Measurements from ENCODE around the gene CTDNEP1.
A peak's percentile ranks its signal among the peaks of the same experiment; 100 is the strongest.

CTDNEP1 gene

GRCh38 chr17:7237761-7238419, 13.6 kb downstream of the CTDNEP1 start:
- Histone ChIP-seq H3K27ac (ENCODE audit: low read length) (peak overlapping the region; percentile 73), H3K36me3 (ENCODE audit: control insufficient read depth in 2 of 2, insufficient read depth in 2 of 2, low read length in 2 of 2) (peaks cover 19 to 20% of the 10 kb centered on the region in 2 donors), H3K9me3 (ENCODE audit: control insufficient read depth in 2 of 2, low read length in 2 of 2) (no peaks in the 10 kb centered on the region), H3K4me3 (ENCODE audit: low read length in 2 of 2) (peak overlapping the region; percentile 54 to 96), H3K9ac (ENCODE audit: low read length in 2 of 2) (peak overlapping the region in 1 of 2 donors; percentile 62), H3K4me1 (ENCODE audit: control insufficient read depth, insufficient read depth, low read length) (peaks cover 54% of the 10 kb centered on the region), H3K27me3 (ENCODE audit: control insufficient read depth in 1 of 2, insufficient read depth in 2 of 2, low read length in 2 of 2) (no peaks in the 10 kb centered on the region)

GRCh38 chr17:7237266-7237760, 14.2 kb downstream of the CTDNEP1 start:
- Histone ChIP-seq H3K36me3 (ENCODE audit: control insufficient read depth in 2 of 2, insufficient read depth in 2 of 2, low read length in 2 of 2) (peaks cover 19 to 20% of the 10 kb centered on the region in 2 donors), H3K4me1 (ENCODE audit: control insufficient read depth, insufficient read depth, low read length) (peaks cover 54% of the 10 kb centered on the region), H3K9me3 (ENCODE audit: control insufficient read depth in 2 of 2, low read length in 2 of 2) (no peaks in the 10 kb centered on the region), H3K27me3 (ENCODE audit: control insufficient read depth in 1 of 2, insufficient read depth in 2 of 2, low read length in 2 of 2) (no peaks in the 10 kb centered on the region), H3K4me3 (ENCODE audit: low read length in 2 of 2) (peak overlapping the region; percentile 54 to 96), H3K27ac (ENCODE audit: low read length) (peak overlapping the region; percentile 73), H3K9ac (ENCODE audit: low read length in 2 of 2) (peak overlapping the region; percentile 51 to 62)

GRCh38 chr17:7236808-7237207, 14.7 kb downstream of the CTDNEP1 start:
- Histone ChIP-seq H3K27ac (ENCODE audit: low read length) (peak overlapping the region; percentile 73), H3K9me3 (ENCODE audit: control insufficient read depth in 2 of 2, low read length in 2 of 2) (no peaks in the 10 kb centered on the region), H3K4me3 (ENCODE audit: low read length in 2 of 2) (peak overlapping the region; percentile 54 to 96), H3K27me3 (ENCODE audit: control insufficient read depth in 1 of 2, insufficient read depth in 2 of 2, low read length in 2 of 2) (no peaks in the 10 kb centered on the region), H3K9ac (ENCODE audit: low read length in 2 of 2) (peak overlapping the region; percentile 13 to 62), H3K4me1 (ENCODE audit: control insufficient read depth, insufficient read depth, low read length) (peaks cover 57% of the 10 kb centered on the region), H3K36me3 (ENCODE audit: control insufficient read depth in 2 of 2, insufficient read depth in 2 of 2, low read length in 2 of 2) (peaks cover 19 to 20% of the 10 kb centered on the region in 2 donors)

- H3K9me3 ChIP-seq (ENCODE audit: control insufficient read depth in 2 of 2, low read length in 2 of 2): no peaks in the 10 kb centered on the region
- H3K27ac ChIP-seq (ENCODE audit: low read length): no peak overlapping the region
- H3K9ac ChIP-seq (ENCODE audit: low read length in 2 of 2): no peak overlapping the region
- peaks cover 18 to 20% of the 10 kb centered on the region in 2 donors for H3K36me3 ChIP-seq (ENCODE audit: control insufficient read depth in 2 of 2, insufficient read depth in 2 of 2, low read length in 2 of 2)
- peaks cover 54% of the 10 kb centered on the region for H3K4me1 ChIP-seq (ENCODE audit: control insufficient read depth, insufficient read depth, low read length)
- H3K4me3 ChIP-seq (ENCODE audit: low read length in 2 of 2): no peak overlapping the region
- no peaks in the 10 kb centered on the region for H3K27me3 ChIP-seq (ENCODE audit: control insufficient read depth in 1 of 2, insufficient read depth in 2 of 2, low read length in 2 of 2)
Observed at GRCh38 chr17:7235693-7236665, 15.6 kb downstream of the CTDNEP1 start.

DNA sequence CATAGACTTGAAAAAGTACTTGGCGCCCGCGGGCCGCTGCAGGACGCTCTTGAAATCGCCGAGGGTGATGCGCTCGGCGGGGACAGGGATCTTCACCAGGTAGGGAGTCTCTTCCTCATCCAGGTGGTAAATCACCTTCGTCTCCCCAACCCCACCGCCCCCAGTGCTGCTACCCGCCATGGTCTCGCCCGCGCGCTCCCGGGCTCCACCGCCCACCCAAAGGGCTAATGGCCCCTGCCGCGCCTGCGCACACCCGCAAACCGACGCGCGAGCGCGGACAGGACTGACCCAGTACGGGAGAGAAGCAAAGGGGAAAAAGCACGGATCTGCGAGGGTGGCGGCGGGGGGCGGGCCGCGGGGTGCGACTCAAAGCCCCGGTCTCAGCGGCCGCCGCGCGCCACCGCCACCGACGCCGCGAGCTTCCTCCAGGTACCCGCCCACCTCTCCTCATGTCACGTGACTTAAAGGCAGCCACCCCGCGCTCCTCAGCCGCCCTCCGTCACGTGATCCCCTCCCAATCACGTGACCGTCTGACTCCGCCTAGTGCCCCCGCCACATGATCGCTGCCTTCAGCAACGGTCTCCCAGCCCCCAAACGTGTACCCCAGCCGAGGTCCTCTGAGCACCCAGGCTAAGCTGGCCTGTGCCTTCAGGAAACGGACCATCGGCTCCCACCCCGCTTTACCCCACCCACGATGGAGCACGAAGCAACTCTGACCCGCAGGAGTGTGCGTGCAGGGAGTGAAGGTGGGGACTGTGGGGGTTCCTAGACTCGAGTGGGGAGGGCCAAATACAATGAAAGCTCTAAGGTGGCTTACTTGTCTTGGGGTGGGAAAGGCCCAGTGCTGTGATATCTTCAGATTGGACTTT, 17.2 kb downstream of the CTDNEP1 start, which contains the start of gene DVL2:
Gene DVL2 (minus strand): TSS at position 435 of the 869 bp plus-strand sequence. CDS start 255 bp downstream, at position 180.
- peaks cover 41% of the 10 kb centered on the region for H3K4me1 ChIP-seq (ENCODE audit: control insufficient read depth, insufficient read depth, low read length)

GRCh38 chr17:7233701-7234082, 17.8 kb downstream of the CTDNEP1 start:
- peaks cover 24 to 26% of the 10 kb centered on the region in 2 donors for H3K36me3 ChIP-seq (ENCODE audit: control insufficient read depth in 2 of 2, insufficient read depth in 2 of 2, low read length in 2 of 2)
- H3K9ac ChIP-seq (ENCODE audit: low read length in 2 of 2): peak overlapping the region; percentile 84 to 91
- H3K27me3 ChIP-seq (ENCODE audit: control insufficient read depth in 1 of 2, insufficient read depth in 2 of 2, low read length in 2 of 2): no peaks in the 10 kb centered on the region
- peak overlapping the region; percentile 81 for H3K27ac ChIP-seq (ENCODE audit: low read length)
- peak overlapping the region; percentile 87 to 92 for H3K4me3 ChIP-seq (ENCODE audit: low read length in 2 of 2)
- H3K4me1 ChIP-seq (ENCODE audit: control insufficient read depth, insufficient read depth, low read length): peaks cover 41% of the 10 kb centered on the region
- H3K9me3 ChIP-seq (ENCODE audit: control insufficient read depth in 2 of 2, low read length in 2 of 2): no peaks in the 10 kb centered on the region

More for the DNA sequence above, 17.2 kb downstream of the CTDNEP1 start, which contains the start of gene DVL2:
- no peaks in the 10 kb centered on the region for H3K9me3 ChIP-seq (ENCODE audit: control insufficient read depth in 2 of 2, low read length in 2 of 2)
- peak within 1 kb of the TSS; percentile 81 for H3K27ac ChIP-seq (ENCODE audit: low read length)
- H3K4me3 ChIP-seq (ENCODE audit: low read length in 2 of 2): peak within 1 kb of the TSS; percentile 87 to 92
- H3K36me3 ChIP-seq (ENCODE audit: control insufficient read depth in 2 of 2, insufficient read depth in 2 of 2, low read length in 2 of 2): peaks cover 18 to 22% of the 10 kb centered on the region in 2 donors
- peak within 1 kb of the TSS; percentile 84 to 91 for H3K9ac ChIP-seq (ENCODE audit: low read length in 2 of 2)
- H3K27me3 ChIP-seq (ENCODE audit: control insufficient read depth in 1 of 2, insufficient read depth in 2 of 2, low read length in 2 of 2): no peaks in the 10 kb centered on the region

- peaks cover 36% of the 10 kb centered on the region for H3K4me1 ChIP-seq (ENCODE audit: control insufficient read depth, insufficient read depth, low read length)
- H3K4me3 ChIP-seq (ENCODE audit: low read length in 2 of 2): no peak overlapping the region
- no peaks in the 10 kb centered on the region for H3K27me3 ChIP-seq (ENCODE audit: control insufficient read depth in 1 of 2, insufficient read depth in 2 of 2, low read length in 2 of 2)
- no peak overlapping the region for H3K9ac ChIP-seq (ENCODE audit: low read length in 2 of 2)
- H3K27ac ChIP-seq (ENCODE audit: low read length): no peak overlapping the region
- H3K36me3 ChIP-seq (ENCODE audit: control insufficient read depth in 2 of 2, insufficient read depth in 2 of 2, low read length in 2 of 2): peaks cover 37 to 38% of the 10 kb centered on the region in 2 donors
- H3K9me3 ChIP-seq (ENCODE audit: control insufficient read depth in 2 of 2, low read length in 2 of 2): no peaks in the 10 kb centered on the region
Observed at GRCh38 chr17:7232114-7232513, 19.4 kb downstream of the CTDNEP1 start.

- Histone ChIP-seq H3K9me3 (ENCODE audit: control insufficient read depth in 2 of 2, low read length in 2 of 2) (no peaks in the 10 kb centered on the region), H3K4me1 (ENCODE audit: control insufficient read depth, insufficient read depth, low read length) (peaks cover 19% of the 10 kb centered on the region), H3K27ac (ENCODE audit: low read length) (no peak overlapping the region), H3K4me3 (ENCODE audit: low read length in 2 of 2) (no peak overlapping the region), H3K36me3 (ENCODE audit: control insufficient read depth in 2 of 2, insufficient read depth in 2 of 2, low read length in 2 of 2) (peaks cover 38 to 46% of the 10 kb centered on the region in 2 donors), H3K27me3 (ENCODE audit: control insufficient read depth in 1 of 2, insufficient read depth in 2 of 2, low read length in 2 of 2) (no peaks in the 10 kb centered on the region), H3K9ac (ENCODE audit: low read length in 2 of 2) (no peak overlapping the region)
Observed at GRCh38 chr17:7229504-7229903, 22.0 kb downstream of the CTDNEP1 start.

- H3K9me3 ChIP-seq (ENCODE audit: control insufficient read depth in 2 of 2, low read length in 2 of 2): no peaks in the 10 kb centered on the region
- H3K27ac ChIP-seq (ENCODE audit: low read length): no peak overlapping the region
- peaks cover 41 to 50% of the 10 kb centered on the region in 2 donors for H3K36me3 ChIP-seq (ENCODE audit: control insufficient read depth in 2 of 2, insufficient read depth in 2 of 2, low read length in 2 of 2)
- H3K4me3 ChIP-seq (ENCODE audit: low read length in 2 of 2): no peak overlapping the region
- peaks cover 19% of the 10 kb centered on the region for H3K4me1 ChIP-seq (ENCODE audit: control insufficient read depth, insufficient read depth, low read length)
- no peaks in the 10 kb centered on the region for H3K27me3 ChIP-seq (ENCODE audit: control insufficient read depth in 1 of 2, insufficient read depth in 2 of 2, low read length in 2 of 2)
- H3K9ac ChIP-seq (ENCODE audit: low read length in 2 of 2): no peak overlapping the region
Observed at GRCh38 chr17:7228920-7229319, 22.6 kb downstream of the CTDNEP1 start.

Data from stomach smooth muscle (tissue), 2 donors.